Neural crest cell (in vitro differentiated cells): ENCODE measurements around the gene PITHD1. TPM values are rescaled to one million over a fixed set of nuclear protein-coding genes. Genes with fewer than 3 reads are reported as not detected.
A peak's percentile ranks its signal among the peaks of the same experiment; 100 is the strongest.

ENCODE experiments used
- DNase-seq: peaks from one replicate; pipeline ENCODE4 v3.0.0; 2021; ENCODE audit warnings: low read depth, mixed read lengths, low spot score
- H3K27ac Mint-ChIP-seq: one replicate; pipeline ENCODE4 v1.8.0; 2021; ENCODE audit warnings: mild to moderate bottlenecking, mixed read lengths; ENCODE audit not compliant: unreplicated experiment
- H3K27me3 Mint-ChIP-seq: 2 replicates; pipeline ENCODE4 v1.8.0; 2021; ENCODE audit warnings: low read depth, mild to moderate bottlenecking, mixed read lengths
- H3K36me3 Mint-ChIP-seq: 2 replicates; pipeline ENCODE4 v1.8.0; 2021; ENCODE audit warnings: low read depth, mild to moderate bottlenecking, mixed read lengths
- H3K4me1 Mint-ChIP-seq: 2 replicates; pipeline ENCODE4 v1.8.0; 2021; ENCODE audit warnings: mixed read lengths
- H3K4me3 Mint-ChIP-seq: one replicate; pipeline ENCODE4 v1.8.0; 2021; ENCODE audit warnings: mild to moderate bottlenecking, mixed read lengths
- H3K9me3 Mint-ChIP-seq: 2 replicates; pipeline ENCODE4 v1.8.0; 2021; ENCODE audit warnings: mixed read lengths
- CTCF ChIP-seq: fragments of 200-600 bp; sonication (generic); conservative IDR thresholded peaks from 2 replicates; pipeline ENCODE4 v1.5.0; 2021; ENCODE audit warnings: antibody characterized with exemption, mild to moderate bottlenecking
- total RNA-seq: library from RNA; stranded (reverse); gene quantifications from 2 replicates; pipeline ENCODE4 v1.2.1, GENCODE V29; 2021

PITHD1 gene
- total RNA-seq, 1 donor from 2014 or later = 57.5 TPM

DNA sequence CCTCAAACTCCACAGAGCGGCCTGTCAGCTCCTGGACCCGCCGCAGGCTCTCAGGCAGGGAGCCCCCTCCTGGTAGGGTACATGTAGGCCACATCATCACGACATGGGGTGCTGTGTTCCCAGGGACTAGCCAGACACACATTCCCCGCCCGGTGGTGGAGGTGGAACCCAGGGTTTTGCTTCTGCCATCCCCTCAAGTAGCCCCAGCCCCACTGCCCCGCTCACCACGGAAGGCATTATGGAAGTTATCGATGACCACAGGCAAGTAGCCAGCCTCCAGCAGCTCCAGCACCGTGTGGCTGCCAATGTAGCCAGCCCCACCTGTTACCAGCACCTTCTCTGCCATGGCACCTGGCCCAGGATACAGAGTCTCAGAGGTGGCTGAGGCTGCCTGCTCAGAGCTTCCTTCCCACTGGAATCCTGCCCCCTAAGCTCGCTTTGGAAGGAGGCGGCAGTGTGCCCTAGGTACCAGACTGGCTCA lies 20.5 kb downstream of the PITHD1 start:
- peaks cover 11% of the 10 kb centered on the region for H3K4me1 Mint-ChIP-seq
- H3K36me3 Mint-ChIP-seq = no peaks in the 10 kb centered on the region
- peak overlapping the region; percentile 97 for H3K4me3 Mint-ChIP-seq
- no peak overlapping the region for H3K27ac Mint-ChIP-seq
- no peaks in the 10 kb centered on the region for H3K9me3 Mint-ChIP-seq
- DNase-seq = no peak
- peaks cover 2% of the 10 kb centered on the region for H3K27me3 Mint-ChIP-seq
- TF ChIP-seq CTCF = peak; percentile 18

- H3K4me3 Mint-ChIP-seq = peak overlapping the region; percentile 97
- H3K27ac Mint-ChIP-seq = no peak overlapping the region
- peaks cover 17% of the 10 kb centered on the region for H3K4me1 Mint-ChIP-seq
- no peak for TF ChIP-seq CTCF
- H3K36me3 Mint-ChIP-seq = no peaks in the 10 kb centered on the region
- DNase-seq = no peak
- H3K9me3 Mint-ChIP-seq = no peaks in the 10 kb centered on the region
- peaks cover 2% of the 10 kb centered on the region for H3K27me3 Mint-ChIP-seq
These were observed 21.0 kb downstream of the PITHD1 start for GRCh38 chr1:23799255-23799569.

GRCh38 chr1:23799570-23800399 lies 21.6 kb downstream of the PITHD1 start:
- Mint-ChIP-seq H3K9me3 (no peaks in the 10 kb centered on the region), H3K36me3 (no peaks in the 10 kb centered on the region), H3K27me3 (peaks cover 2% of the 10 kb centered on the region), H3K27ac (peak overlapping the region; percentile 97), H3K4me3 (peak overlapping the region; percentile 97), H3K4me1 (peaks cover 18% of the 10 kb centered on the region)
- no peak for TF ChIP-seq CTCF
- no peak for DNase-seq

GRCh38 chr1:23800400-23801337 lies 22.5 kb downstream of the PITHD1 start, which contains the start of gene GALE:
Gene GALE (minus strand): TSS chr1:23800754. CDS start chr1:23799007, 1,747 bp downstream.
- Mint-ChIP-seq H3K9me3 (no peaks in the 10 kb centered on the region), H3K27ac (peak within 1 kb of the TSS; percentile 97), H3K4me1 (peaks cover 18% of the 10 kb centered on the region), H3K4me3 (peak within 1 kb of the TSS; percentile 97), H3K36me3 (no peaks in the 10 kb centered on the region), H3K27me3 (peaks cover 2% of the 10 kb centered on the region)
- peak; percentile 78 for DNase-seq
- no peak for TF ChIP-seq CTCF

DNA sequence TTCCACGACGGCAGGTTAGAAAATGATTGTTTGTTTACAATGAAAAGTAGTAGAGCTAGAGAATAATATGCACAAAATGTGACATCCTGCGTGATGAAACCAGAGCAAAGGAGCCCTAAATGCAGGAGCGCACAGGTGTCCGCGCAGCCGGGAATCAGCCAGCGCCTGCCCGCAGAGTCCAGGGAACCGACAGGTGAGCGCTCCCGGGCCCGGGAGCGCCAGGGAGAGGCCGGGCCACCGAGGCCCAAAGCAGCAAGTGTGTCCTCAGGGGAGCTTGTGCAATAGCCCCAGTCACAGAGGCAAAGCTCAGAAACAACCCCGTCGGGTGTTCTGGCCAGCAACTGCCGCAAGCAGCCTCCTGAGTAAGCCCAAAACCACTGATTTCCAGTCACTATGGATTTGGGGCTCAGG lies 23.1 kb downstream of the PITHD1 start:
- peaks cover 2% of the 10 kb centered on the region for H3K27me3 Mint-ChIP-seq
- H3K27ac Mint-ChIP-seq = peak overlapping the region; percentile 71
- TF ChIP-seq CTCF = no peak
- peaks cover 18% of the 10 kb centered on the region for H3K4me1 Mint-ChIP-seq
- no peaks in the 10 kb centered on the region for H3K9me3 Mint-ChIP-seq
- no peak for DNase-seq
- no peaks in the 10 kb centered on the region for H3K36me3 Mint-ChIP-seq
- H3K4me3 Mint-ChIP-seq = peak overlapping the region; percentile 97
